HepG2 (cell line): ENCODE measurements around the gene PSORS1C1. TPM values are rescaled to one million over a fixed set of nuclear protein-coding genes. Genes with fewer than 3 reads are reported as not detected.

Source experiments
- ARID4A ChIP-seq: sonication (generic); formaldehyde crosslinking; IDR thresholded peaks from 2 replicates; pipeline ENCODE4 v1.5.0; 2020; ENCODE audit warnings: mild to moderate bottlenecking, missing genetic modification reagents, borderline replicate concordance
- ELF3 ChIP-seq: IDR thresholded peaks from 2 replicates; pipeline ENCODE4 v1.6.1; 2016; ENCODE audit warnings: missing genetic modification reagents, missing compliant biosample characterization
- FOXP1 ChIP-seq, 2 experiments: fragments of 450-650 bp in 1 of 2; IDR thresholded peaks; 2 replicates each; pipeline ENCODE4 v1.6.1; 2017 to 2018; ENCODE audit warnings: antibody characterized with exemption in 1 of 2
- HIVEP1 ChIP-seq: sonication (generic); formaldehyde crosslinking; IDR thresholded peaks from 2 replicates; pipeline ENCODE4 v1.4.0; 2020; ENCODE audit warnings: mild to moderate bottlenecking, missing genetic modification reagents
- HNRNPUL1 ChIP-seq: fragments of 200-400 bp; formaldehyde crosslinking; IDR thresholded peaks from 2 replicates; pipeline ENCODE4 v1.6.1; 2017; ENCODE audit warnings: low read depth, mild to moderate bottlenecking, low read length, moderate library complexity
- MEIS1 ChIP-seq: sonication (generic); formaldehyde crosslinking; IDR thresholded peaks from 2 replicates; pipeline ENCODE4 v1.9.0; 2021; ENCODE audit warnings: mild to moderate bottlenecking, missing genetic modification reagents, moderate library complexity, borderline replicate concordance
- NR2C2 ChIP-seq: sonication (generic); formaldehyde crosslinking; IDR thresholded peaks from 2 replicates; pipeline ENCODE4 v1.4.0; 2020; ENCODE audit warnings: missing genetic modification reagents, mild to moderate bottlenecking, moderate library complexity, borderline replicate concordance
- POLR2AphosphoS5 ChIP-seq: IDR thresholded peaks from 2 replicates; pipeline ENCODE4 v1.6.1; 2012; ENCODE audit warnings: low read depth, low read length
- RERE ChIP-seq: IDR thresholded peaks from 2 replicates; pipeline ENCODE4 v1.6.1; 2016; ENCODE audit warnings: low read depth, missing genetic modification reagents, missing compliant biosample characterization
- SMAD3 ChIP-seq: sonication (generic); formaldehyde crosslinking; IDR thresholded peaks from 2 replicates; pipeline ENCODE4 v1.4.0; 2020; ENCODE audit warnings: missing genetic modification reagents
- ZNF12 ChIP-seq: sonication (generic); formaldehyde crosslinking; IDR thresholded peaks from 2 replicates; pipeline ENCODE4 v1.5.0; 2020; ENCODE audit warnings: missing genetic modification reagents
- ZNF230 ChIP-seq: sonication (generic); formaldehyde crosslinking; IDR thresholded peaks from 2 replicates; pipeline ENCODE4 v1.4.0; 2020; ENCODE audit warnings: mild to moderate bottlenecking, missing genetic modification reagents
- ZNF329 ChIP-seq: sonication (generic); formaldehyde crosslinking; IDR thresholded peaks from 2 replicates; pipeline ENCODE4 v1.9.0; 2021; ENCODE audit warnings: low read depth, mild to moderate bottlenecking, missing genetic modification reagents
- ZNF335 ChIP-seq: sonication (generic); formaldehyde crosslinking; IDR thresholded peaks from 2 replicates; pipeline ENCODE4 v1.4.0; 2020; ENCODE audit warnings: missing genetic modification reagents
- ZNF546 ChIP-seq: sonication (generic); formaldehyde crosslinking; conservative IDR thresholded peaks from 2 replicates; pipeline ENCODE4 v1.8.1; 2023; ENCODE audit warnings: mild to moderate bottlenecking, missing genetic modification reagents
- ZNF781 ChIP-seq: sonication (generic); formaldehyde crosslinking; IDR thresholded peaks from 2 replicates; pipeline ENCODE4 v1.5.1; 2020; ENCODE audit warnings: borderline replicate concordance, mild to moderate bottlenecking, missing genetic modification reagents; ENCODE audit errors: not compliant biosample characterization
- ZSCAN12 ChIP-seq: sonication (generic); formaldehyde crosslinking; IDR thresholded peaks from 2 replicates; pipeline ENCODE4 v1.9.0; 2021; ENCODE audit warnings: mild to moderate bottlenecking, missing genetic modification reagents
- polyA plus RNA-seq, 8 experiments: library from polyadenylated mRNA; depleted of rRNA in 3 of 8; stranded (reverse) in 7 of 8; unstranded in 1 of 8; fragments of >200 nt; fragmentation: Illumina TruSeq in 4 of 8; extraction: Trizol in 4 of 8; gene quantifications; 2 replicates each; pipeline versions ENCODE4 v1.2.1 to v1.2.3, GENCODE V29; 2011 to 2016; ENCODE audit warnings: low read depth in 4 of 8, missing spikeins in 1 of 8, mixed read lengths in 1 of 8; ENCODE audit not compliant: insufficient read depth in 1 of 8
- total RNA-seq, 5 experiments: library from RNA; depleted of rRNA; stranded (reverse); fragments of >200 nt; fragmentation: Illumina TruSeq; extraction: Trizol; gene quantifications; 2 replicates each; pipeline ENCODE4 v1.2.3, GENCODE V29; 2016; ENCODE audit warnings: low read depth in 1 of 5
- TF ChIP-seq, protein P1 (sequence below): sonication (generic); formaldehyde crosslinking; IDR thresholded peaks from 2 replicates; pipeline ENCODE4 v1.4.0; 2020; ENCODE audit warnings: mild to moderate bottlenecking, missing genetic modification reagents

The PSORS1C1 gene
- total and polyA plus RNA-seq, 2 of the 13 experiments (the other 11 are each of a cell fraction or from before 2014, with no cell fraction given): 0.01 to 0.02 TPM

DNA sequence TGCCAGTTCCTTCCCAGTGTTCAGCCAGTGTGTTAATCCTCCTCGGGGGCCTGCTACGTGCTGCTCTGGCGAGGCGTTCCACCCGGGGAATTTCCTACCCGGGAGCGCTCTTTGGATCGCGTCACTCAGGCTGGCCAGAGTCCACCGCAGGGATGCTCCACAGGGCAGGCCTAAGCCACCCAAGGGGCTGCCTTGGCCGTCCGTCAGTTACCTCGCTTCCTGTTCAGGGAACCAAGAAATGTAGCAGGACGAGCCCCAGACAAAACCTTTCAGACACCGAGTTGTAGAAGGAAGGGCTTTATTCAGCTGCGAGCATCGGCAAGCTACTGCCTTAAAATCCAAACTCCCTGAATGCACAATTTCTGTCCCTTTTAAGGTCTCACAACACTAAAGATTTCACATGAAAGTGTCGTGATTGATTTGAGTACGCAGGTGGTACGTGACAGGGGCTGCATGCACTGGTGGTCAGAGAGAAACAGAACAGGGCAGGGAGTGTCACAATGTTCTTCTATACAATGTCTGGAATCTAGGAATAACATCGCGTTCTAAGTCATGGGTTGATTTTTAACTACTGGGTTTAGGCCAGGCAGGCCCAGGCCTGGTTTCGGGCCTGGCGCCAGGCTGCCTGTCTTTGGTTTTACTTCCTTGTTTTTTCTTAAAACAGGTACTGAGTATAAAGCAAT, 71.6 kb downstream of the PSORS1C1 start (continued):
- TF ChIP-seq ZNF335: peak; percentile 80; the same call in 1 of the 2 replicates
- TF ChIP-seq ZSCAN12: no peak
- TF ChIP-seq ARID4A (CRISPR knock-in tag): peak; percentile 86; the same call in 1 of the 2 replicates
- peak; percentile 64 for TF ChIP-seq ELF3 (CRISPR knock-in tag)
- no peak for TF ChIP-seq HNRNPUL1
- TF ChIP-seq NR2C2 (CRISPR knock-in tag): peak; percentile 37; the same call in 1 of the 2 replicates
- TF ChIP-seq, protein P1, sequence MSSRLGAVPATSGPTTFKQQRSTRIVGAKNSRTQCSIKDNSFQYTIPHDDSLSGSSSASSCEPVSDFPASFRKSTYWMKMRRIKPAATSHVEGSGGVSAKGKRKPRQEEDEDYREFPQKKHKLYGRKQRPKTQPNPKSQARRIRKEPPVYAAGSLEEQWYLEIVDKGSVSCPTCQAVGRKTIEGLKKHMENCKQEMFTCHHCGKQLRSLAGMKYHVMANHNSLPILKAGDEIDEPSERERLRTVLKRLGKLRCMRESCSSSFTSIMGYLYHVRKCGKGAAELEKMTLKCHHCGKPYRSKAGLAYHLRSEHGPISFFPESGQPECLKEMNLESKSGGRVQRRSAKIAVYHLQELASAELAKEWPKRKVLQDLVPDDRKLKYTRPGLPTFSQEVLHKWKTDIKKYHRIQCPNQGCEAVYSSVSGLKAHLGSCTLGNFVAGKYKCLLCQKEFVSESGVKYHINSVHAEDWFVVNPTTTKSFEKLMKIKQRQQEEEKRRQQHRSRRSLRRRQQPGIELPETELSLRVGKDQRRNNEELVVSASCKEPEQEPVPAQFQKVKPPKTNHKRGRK (CRISPR knock-in tag): 0 out of 2 replicates have a peak, but pooled peaks have one; percentile 79
- peak; percentile 97 for TF ChIP-seq HIVEP1 (CRISPR knock-in tag)
- TF ChIP-seq POLR2AphosphoS5: peak; percentile 63
- no peak for TF ChIP-seq RERE
- TF ChIP-seq ZNF329 (CRISPR knock-in tag): no peak
- TF ChIP-seq ZNF546 (CRISPR knock-in tag): no peak
- peak; percentile 90 for TF ChIP-seq ZNF781
- peak; percentile 62; the same call in 1 of the 2 replicates for TF ChIP-seq MEIS1
- peak; percentile 49; the same call in 1 of the 2 replicates for TF ChIP-seq SMAD3 (CRISPR knock-in tag)
- no peak for TF ChIP-seq ZNF12 (CRISPR knock-in tag)
- no peak for TF ChIP-seq FOXP1 (IDR thresholded peaks at IDR 0.05)
- TF ChIP-seq FOXP1 (CRISPR knock-in tag; IDR thresholded peaks at IDR 0.05): no peak
- TF ChIP-seq ZNF230 (CRISPR knock-in tag): peak; percentile 57; the same call in 1 of the 2 replicates
